Stimulated activated CD8-positive, alpha-beta memory T cell treated with anti-CD3 and anti-CD28 coated beads, Interleukin-4, amount 100 ng/mL, for 1 hour (primary cell): ENCODE data around the gene COX17.
"Not testable (repeated sequence)": the region's sequence is repeated elsewhere in the genome, so short reads cannot be mapped to it uniquely, and the experiment has no call there.

Source experiments
- DNase-seq, 2 donors: peaks; one replicate each; pipeline ENCODE4 v3.0.0-alpha.2; 2020; ENCODE audit warnings: low read depth in 2 of 2, low spot score in 1 of 2

The COX17 gene, protein sequence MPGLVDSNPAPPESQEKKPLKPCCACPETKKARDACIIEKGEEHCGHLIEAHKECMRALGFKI

DNA sequence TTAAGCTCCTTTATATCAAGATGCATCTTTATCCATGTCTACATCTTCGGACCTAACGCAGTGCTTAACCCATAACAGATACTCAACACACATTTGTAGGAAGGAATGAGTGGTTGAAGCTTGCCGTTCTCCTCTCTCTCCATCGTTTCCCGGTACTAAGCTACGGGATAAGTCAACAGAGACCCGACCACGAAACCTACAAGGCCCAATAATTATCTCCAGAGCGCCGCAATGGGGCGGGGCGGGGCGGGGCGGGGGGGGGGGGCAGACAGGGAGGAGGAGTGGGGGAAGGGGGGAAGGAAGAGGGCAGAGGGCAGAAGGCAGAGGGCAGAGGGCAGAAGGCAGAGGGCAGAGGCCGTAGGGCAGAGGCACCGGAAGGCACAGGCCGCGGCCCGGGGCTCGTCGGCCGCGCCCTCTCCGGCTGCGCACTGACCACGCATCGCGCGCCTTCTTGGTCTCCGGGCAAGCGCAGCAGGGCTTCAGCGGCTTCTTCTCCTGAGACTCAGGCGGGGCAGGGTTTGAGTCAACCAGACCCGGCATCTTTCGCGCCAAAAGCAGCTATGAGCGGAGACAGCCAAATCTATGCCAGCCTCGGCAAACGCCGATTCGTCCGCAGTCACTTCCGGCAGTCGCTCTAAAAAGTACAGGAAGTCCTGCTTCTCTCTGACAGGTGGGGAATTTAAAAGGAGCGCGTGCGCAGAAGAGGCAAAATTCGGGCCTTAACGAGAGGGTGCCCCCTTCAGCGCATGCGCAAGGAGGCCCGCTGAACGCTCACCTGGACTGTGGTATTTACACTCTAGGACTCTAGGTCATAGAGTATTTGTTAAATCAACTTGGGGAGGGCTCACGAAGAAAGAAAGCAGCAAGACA is at the start of gene COX17:
Gene COX17, minus strand, starts transcription at position 636 of the 870 bp plus-strand sequence. Its CDS starts 96 bp downstream, at position 540.
- peak; percentile 82 to 93 for DNase-seq

DNA sequence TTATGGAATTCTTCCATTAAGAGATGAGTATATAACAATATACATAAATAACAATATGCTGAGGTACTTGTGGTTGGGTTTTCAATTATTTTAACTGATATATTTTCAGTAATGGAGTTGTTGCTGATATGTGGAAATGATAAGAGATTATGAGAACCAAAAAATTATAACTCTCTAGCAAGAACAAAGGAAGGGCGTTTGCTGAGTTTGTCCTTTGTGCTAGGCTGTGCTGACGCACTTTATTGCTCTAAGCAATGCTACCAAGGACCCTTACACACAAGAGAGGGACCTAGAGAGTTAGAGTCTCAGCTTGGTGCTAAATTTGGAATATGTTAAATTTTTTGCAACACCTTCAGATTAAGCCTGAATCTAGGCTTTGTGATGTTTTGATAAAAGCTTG is 49.7 kb upstream of the COX17 start:
- no peak for DNase-seq

DNA sequence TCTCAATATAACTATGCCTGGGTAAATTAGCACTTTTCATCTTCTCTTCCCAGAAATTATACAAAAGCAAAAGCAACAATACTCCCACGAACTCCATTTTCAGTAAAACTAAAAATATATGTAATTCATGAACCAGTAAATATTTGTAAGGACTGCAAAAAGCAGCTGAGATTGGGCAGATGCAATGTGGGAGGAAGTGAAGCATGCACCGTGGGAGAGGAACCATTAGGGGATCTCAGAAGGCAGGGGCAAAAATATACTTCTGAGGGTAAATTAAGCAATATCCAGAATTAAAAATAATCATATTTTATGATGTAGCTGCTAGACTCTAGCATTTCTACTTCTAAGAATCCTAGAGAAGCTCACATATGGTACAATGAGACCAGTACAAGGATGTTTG is 45.8 kb upstream of the COX17 start:
- no peak for DNase-seq

DNA sequence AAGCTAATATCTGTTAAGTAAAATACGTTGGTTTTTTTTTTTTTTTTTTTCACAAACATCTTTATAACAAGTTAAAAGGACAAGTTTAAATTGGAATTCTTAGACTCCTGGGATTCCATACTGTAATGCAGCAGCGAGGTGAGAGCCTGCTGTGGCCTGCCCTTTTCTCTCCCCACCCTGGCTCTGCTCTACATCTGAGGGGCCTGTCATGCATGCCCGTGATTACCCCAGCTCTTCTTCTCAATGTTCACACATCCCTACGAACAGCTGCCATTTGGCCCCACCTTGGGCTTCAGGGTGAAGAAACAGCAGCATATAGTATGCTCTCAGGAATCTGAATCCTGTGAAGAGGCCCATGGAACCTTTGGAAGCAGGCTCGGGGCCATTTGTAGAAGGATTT is 40.3 kb upstream of the COX17 start:
- no peak for DNase-seq

DNA sequence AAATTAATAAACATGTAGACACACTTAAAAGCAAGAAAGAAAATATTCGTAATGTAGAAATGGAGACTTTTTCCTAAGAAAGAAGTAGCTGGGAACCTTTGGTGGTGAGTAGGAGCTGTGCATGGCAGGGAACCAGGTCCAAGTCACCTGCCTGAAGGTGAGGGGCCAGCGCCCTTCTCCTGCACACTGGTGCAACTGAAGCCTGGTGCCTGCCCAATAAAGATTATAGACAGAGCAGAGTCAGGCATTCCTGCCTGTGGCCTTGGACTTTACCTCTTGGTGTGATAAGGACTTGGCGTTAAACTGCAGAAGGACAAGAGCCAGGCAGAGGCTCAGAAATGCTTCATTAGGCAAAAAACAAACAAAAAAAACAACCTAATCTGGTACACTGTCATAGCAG is 39.8 kb upstream of the COX17 start:
- DNase-seq = no peak

DNA sequence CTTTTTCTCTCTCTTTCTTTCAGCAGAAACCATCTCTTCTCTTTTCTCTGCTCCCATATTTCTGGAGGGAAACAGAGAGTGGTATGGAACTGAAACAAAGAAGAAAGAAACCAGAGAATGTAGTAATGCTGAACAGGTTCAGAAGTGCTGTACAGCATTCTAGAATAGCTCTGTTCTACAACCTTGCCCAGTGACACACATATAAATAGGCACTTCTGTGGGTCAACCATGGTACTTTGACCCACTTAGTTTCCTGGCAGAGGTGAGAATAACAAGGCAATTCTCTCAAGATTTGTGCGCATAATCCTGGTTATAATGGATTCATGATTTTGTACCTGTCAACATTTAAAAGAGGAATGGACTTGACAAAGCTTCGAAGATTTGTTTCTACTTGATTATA is 37.9 kb upstream of the COX17 start:
- DNase-seq = no peak

DNA sequence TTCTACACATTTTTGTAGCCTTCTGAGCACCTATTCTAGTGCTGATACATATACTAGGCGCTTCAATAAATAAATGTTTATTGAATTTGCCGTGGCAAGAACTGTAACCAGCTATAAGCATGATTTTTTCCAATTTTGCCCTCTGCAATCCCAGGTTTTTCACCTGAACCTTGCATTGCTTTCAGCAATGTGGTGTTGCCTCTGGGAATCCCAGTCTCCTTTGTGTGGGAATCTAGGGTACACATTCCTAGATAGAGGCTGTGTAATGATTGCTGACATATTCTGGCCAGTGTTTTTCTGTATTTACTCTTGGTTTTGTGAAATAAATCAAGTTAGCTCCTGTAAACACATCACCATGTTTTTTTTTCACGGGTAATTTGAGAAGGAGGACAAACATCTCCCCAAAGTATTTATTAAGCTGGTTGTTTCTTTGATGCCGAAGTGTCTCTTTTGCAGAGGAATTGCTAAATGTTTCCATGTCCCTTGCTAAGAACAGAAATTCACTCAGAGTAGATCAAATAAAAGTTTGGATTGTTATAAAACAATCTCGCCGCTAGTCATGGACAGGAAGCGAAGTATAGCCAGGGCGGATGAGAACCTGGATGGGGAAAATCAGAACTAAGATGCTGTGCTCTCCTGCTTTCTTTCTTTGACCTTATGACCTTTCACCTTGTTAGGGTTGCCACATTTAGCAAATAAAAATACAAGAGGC is 26.8 kb upstream of the COX17 start:
- no peak for DNase-seq

DNA sequence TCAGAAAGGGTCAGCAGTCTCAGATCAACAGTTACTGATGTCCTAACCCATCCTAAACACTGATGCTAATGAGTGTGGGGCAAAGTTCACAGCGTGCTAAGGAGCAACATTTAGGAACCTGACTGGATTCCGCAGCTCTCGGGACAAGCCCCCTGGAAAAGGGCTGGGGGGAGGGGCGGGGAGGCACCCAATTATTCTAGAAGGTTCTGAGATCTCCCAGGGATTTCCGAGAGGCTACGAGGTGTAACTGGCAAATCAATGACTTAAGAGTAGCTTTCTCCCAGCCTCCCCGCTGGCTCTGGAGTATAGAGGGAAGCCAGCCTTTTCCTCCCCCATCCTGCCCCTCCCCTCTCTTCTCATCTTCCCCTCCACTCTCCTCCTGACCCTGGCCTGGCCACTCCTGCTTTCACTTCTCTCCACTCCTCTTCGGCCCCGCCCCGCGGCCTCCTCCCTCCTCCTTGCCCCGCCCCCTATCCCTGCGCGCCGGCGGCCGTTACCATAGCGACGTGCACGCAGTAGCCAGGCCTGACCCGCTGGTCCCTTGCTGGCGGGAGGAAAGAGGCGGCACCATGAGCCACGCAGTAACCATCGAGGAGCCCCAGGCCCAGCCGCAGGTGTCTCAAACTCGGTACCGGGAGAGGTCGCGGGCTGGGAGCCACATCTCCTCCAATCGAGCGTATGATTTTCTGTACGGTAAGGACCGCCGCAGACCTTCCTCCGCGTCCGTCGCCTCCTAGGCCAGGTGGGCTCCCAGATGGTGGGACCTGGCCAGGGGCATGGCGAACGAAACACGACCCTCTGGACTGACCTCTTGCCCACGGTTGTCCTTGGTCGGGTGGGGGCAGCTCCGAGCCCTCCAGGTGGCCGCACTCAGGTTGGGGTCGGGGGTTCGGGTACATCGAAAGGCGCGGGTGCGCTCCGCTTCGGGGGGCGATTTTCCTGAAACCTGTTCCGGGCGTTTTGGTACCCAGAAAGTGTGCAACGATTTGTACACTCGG is 25.6 kb upstream of the COX17 start, which contains the start of gene CFAP91:
Gene CFAP91, plus strand, starts transcription at position 493 of the 998 bp plus-strand sequence. Its CDS starts 77 bp downstream, at position 570.
- DNase-seq = peak; percentile 56 to 66

DNA sequence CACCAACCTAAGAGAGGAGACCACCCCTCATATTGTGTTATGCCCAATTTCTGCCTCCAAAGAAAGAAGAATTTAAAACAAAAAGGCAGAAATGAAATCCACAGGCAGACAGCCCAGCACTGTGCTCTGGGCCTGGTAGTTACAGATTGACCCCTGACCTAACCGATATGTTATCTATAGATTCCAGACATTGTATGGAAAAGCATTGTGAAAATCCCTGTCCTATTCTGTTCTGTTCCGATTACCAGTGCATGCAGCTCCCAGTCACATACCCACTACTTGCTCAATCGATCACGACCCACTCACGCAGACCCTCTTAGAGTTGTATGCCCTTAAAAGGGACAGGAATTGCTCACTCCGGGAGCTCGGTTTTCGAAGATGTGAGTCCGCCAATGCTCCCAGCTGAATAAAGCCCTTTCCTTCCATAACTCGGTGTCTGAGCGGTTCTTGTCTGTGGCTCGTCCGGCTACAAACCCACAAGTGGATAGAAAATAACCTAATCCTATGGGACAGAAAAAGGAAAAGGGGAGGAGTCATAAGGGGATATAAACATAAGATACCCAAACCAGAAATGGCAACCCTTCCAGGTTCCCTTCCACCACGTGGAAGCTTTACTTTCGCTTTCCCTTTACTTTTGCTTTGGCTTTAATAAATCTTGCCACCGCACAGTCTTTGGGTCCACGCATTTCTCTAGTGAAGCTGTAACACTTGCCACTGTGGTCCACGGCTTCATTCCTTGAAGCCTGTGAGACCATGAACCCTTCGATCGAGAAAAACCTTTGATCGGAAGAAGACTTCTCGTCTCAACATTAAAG is 23.9 kb upstream of the COX17 start:
- no peak for DNase-seq

DNA sequence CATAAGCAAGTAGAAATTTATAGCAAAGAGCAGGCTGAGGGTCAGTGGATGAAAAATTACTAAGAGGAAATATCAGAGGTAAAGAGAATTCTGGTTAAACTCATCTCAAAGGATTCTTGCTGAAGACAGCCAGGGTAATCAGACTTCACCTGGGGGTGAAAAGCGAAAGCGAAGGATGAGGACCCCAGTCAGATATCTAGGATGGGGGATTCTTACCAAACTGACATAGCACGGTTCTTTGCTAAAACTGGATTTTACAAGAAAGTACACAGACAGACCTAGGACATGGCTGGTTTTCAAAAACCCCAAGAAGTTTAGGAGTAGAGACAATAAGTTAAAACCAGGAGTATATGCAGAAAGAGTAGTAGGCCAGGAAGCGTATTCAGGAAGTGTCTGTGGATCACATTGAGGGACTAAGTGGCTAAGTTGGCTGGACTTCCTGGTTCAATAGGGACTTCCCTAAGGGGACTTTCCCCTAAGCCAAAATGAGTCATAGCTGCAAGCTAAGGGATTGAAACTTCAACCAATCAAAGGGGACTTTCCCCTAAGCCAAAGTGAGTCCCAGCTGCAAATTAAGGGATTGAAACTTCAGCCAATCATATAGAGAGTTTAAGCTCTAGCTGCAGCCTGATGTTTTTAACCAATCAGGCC is 23.2 kb upstream of the COX17 start:
- DNase-seq = no peak

DNA sequence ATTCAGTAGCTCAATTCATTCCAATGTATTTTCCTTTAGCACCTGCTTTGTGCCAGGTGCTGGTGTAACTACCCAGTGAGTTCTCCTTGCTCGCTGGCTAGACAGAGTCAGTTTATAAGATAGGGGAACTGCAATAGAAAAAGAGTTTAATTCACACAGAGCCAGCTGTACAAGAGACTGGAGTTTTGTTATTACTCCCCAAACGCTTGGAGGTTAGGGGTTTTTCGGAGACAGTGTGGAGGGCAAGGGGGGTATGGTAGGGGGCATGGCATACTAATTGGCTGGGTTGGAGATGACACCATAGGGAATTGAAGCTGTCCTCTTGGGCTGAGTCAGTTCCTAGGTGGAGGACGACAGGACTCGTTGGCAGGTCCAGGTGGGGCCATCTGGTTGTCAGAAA is 20.2 kb upstream of the COX17 start:
- no peak for DNase-seq

DNA sequence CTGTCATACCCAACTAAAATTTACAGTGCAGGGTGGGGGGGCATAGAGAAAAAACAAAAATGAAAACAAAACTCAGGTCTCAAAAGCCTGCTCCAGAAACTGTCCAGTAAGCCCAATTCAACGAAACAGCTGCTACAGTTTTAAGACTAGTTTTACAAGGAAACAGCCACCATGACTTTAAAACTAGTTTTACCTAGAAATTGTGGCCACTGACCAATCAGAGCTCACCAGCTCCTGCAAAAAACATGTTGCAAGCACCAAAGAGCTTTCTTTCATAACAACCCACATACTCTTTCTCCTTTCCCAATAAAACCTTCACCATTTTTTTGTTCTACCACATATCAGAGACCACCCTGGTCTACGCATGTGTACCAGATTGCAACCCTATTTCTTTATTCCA is 18.3 kb upstream of the COX17 start:
- no peak for DNase-seq

DNA sequence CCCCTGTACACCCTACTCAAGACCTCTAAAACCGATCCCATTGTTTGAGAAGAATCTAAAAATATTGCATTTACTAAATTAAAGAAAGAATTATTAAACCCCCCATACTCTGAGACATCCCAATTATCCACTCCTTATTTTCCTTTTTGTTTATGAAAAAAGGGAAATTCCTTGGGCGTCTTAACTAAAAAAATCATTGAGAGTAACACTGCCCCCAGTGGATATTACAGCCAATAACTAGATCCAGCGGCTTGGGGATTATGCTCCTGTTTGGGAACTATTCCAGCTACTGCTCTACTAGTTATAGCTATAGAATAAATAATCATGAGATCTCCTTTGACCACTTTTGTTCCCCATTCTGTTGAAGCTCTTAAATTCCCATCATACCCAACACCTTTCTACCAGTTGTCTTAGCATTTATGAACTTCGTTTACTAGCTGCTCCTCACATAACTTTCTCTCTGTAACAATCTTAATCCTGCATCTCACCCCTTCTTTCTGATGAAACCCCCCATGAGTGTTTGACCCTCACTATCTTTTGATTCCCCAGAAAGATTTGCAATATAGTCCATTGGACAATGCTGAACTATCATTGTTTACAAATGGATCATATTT is 12.9 kb upstream of the COX17 start:
- DNase-seq = no peak

DNA sequence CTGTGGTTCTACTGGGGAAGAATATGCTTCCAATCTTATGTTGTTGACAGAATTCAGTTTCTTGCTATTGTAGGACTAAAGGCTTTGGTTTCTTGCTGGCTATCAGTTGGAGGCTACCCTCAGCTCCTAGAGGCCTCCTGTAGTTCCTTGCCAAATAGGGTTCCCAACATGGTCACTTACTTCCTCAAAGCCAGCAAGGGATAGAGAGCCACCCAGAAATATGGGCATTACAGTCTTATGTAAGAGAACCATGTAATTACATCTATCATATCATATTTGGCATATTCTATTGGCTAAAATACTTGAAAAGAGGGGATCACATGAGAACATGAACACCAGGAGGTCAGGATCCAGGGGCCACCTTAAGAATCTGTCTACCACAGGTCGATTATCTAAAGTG is 6.2 kb upstream of the COX17 start:
- no peak for DNase-seq

DNA sequence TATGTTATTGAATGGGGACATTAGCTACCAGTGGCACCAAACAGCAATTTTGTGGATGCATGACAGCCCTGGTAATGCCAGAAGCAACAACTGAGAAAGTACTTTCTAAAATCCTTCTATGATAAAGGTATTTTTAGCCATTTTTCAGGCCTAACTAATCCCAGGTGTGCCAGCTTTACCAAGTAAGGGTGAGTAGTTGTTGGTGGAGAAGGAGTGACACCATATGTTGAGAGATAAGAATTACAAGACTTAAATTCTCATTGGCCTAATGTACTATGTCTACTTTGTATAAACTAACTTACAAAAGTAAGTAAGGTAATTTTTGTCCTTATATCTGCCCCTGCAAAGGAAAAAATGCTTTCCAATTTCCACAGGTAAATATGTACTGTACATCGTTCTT is 4.1 kb upstream of the COX17 start:
- DNase-seq = no peak

DNA sequence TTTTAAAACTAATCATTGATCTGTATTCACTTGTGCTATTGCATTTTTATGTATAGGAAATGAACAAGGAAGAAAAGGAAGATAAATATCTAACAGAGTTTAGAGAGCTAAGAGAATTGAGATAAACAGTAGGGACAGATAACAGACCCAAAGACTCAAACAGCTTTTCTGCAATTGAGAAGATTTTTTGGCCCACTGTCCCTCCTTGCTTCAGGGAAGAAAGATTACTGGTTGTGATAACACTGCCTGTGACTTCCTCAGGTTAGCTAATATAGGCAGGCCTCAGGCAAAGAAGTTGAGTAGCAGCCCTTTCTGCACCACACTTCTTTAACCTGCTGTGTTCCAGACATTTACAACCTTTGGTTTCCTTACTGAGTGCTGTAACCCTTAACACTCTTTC is 2.7 kb upstream of the COX17 start:
- DNase-seq = no peak

DNA sequence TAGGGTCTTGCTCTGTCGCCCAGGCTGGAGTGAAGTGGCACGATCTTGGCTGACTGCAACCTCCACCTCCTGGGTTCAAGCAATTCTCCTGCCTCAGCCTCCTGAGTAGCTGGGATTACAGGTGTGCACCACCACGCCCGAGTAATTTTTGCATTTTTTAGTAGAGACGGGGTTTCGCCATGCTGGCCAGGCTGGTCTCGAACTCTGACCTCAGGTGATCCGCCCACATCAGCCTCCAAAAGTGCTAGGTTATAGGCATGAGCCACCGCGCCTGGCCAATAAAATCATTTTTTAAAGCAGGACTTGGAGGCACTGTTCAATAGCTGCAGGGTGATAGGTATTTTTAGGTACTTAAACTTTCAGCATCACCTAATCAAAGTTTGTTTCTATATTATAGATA is 1.0 kb upstream of the COX17 start:
- not testable (repeated sequence) for DNase-seq

DNA sequence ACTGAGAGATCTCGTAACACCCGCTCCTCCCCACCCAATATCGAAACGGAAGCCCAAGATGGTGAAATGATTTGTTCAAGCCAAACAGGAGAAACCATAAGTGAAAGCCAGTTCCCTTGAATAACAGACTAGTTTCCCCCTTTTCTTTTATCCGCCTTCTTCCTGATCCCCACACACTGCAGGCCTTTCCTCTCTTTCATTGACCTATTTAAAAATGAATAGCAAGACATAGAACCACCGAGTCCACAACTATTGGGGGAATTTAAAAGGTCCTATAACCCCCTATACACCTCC is 382 bp upstream of the COX17 start:
- no peak for DNase-seq

DNA sequence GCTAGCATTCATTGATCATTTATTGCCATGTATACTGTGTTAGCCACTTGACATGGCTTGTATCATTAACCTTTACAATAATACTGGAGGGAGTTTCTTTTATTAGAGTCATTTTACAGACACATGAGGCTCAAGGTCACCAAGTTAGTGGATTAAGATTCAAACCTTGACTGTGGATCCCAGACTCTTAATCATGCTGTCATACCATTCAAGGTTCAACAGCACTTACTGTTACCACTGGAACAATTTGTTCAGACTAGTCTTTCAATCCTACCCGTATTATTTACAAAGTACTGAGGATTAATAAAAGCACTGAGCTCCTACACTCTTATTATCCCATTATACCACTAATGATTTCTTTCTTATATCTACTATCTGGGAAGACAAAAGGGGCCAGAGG is 1.2 kb downstream of the COX17 start:
- no peak for DNase-seq
